Measurements from ENCODE around the gene ERCC6. TPM values are rescaled to one million over a fixed set of nuclear protein-coding genes. Genes with fewer than 3 reads are reported as not detected.

Gene ERCC6
- total RNA-seq = 10 to 100 TPM; 36.4 to 54.6 (median 52.6) TPM
- 35.0 TPM for total RNA-seq (2013)

GRCh38 chr10:49538381-49539319, at the start of gene ERCC6:
Gene ERCC6 (minus strand): TSS chr10:49539121.
- H3K27ac Mint-ChIP-seq = peak within 1 kb of the TSS; percentile 93 to 95
- WGBS (ENCODE audit: insufficient coverage) = 1% methylated on average over 75 of the region's 75 CpGs
- ATAC-seq (peak; percentile 92 to 98 (median 94)), DNase-seq (peak; percentile 91 to 99)
- H3K36me3 Mint-ChIP-seq = no peaks in the 10 kb centered on the region
- no peak for TF ChIP-seq CTCF (IDR thresholded peaks at IDR 0.05)
- H3K4me3 ChIP-seq (ENCODE audit: low read length) = peak within 1 kb of the TSS; percentile 89
- no peaks in the 10 kb centered on the region for H3K9me3 ChIP-seq (ENCODE audit: control insufficient read depth, insufficient read depth, low read length)
- H3K27me3 ChIP-seq (ENCODE audit: control insufficient read depth, insufficient read depth, low read length) = peaks cover 3% of the 10 kb centered on the region
- peak within 1 kb of the TSS; percentile 89 for H3K27ac ChIP-seq (ENCODE audit: low read length)
- H3K4me3 Mint-ChIP-seq = peak within 1 kb of the TSS; percentile 99
- peaks cover 42 to 46% of the 10 kb centered on the region in 2 donors for H3K4me1 Mint-ChIP-seq
- H3K27me3 Mint-ChIP-seq (ENCODE audit: low read depth in 2 of 2) = peaks cover 10 to 18% of the 10 kb centered on the region in 2 donors
- no peaks in the 10 kb centered on the region for H3K9me3 Mint-ChIP-seq
- intact Hi-C loops (cut with micrococcal nuclease) = no loop called here
- no peaks in the 10 kb centered on the region for H3K36me3 ChIP-seq (ENCODE audit: control insufficient read depth, insufficient read depth, low read length)
- H3K4me1 ChIP-seq (ENCODE audit: control insufficient read depth, insufficient read depth, low read length) = peaks cover 22% of the 10 kb centered on the region

GRCh38 chr10:49587981-49588380, 49.1 kb upstream of the ERCC6 start:
- TF ChIP-seq CTCF (IDR thresholded peaks at IDR 0.05) = no peak
- H3K4me1 ChIP-seq (ENCODE audit: control insufficient read depth, insufficient read depth, low read length) = no peaks in the 10 kb centered on the region
- Mint-ChIP-seq H3K9me3 (no peaks in the 10 kb centered on the region), H3K27me3 (ENCODE audit: low read depth in 2 of 2) (peaks cover 22 to 43% of the 10 kb centered on the region in 2 donors), H3K4me1 (peaks cover 1 to 2% of the 10 kb centered on the region in 2 donors), H3K4me3 (no peak overlapping the region), H3K36me3 (no peaks in the 10 kb centered on the region), H3K27ac (no peak overlapping the region)
- H3K4me3 ChIP-seq (ENCODE audit: low read length) = no peak overlapping the region
- no peak overlapping the region for H3K27ac ChIP-seq (ENCODE audit: low read length)
- ATAC-seq = no peak
- no peaks in the 10 kb centered on the region for H3K9me3 ChIP-seq (ENCODE audit: control insufficient read depth, insufficient read depth, low read length)
- intact Hi-C loops (cut with micrococcal nuclease) = no loop called here
- 86% methylated on average over 2 of the region's 4 CpGs for whole genome bisulfite sequencing (ENCODE audit: insufficient coverage)
- DNase-seq = no peak
- no peaks in the 10 kb centered on the region for H3K36me3 ChIP-seq (ENCODE audit: control insufficient read depth, insufficient read depth, low read length)
- peaks cover 3% of the 10 kb centered on the region for H3K27me3 ChIP-seq (ENCODE audit: control insufficient read depth, insufficient read depth, low read length)

- Mint-ChIP-seq H3K27me3 (ENCODE audit: low read depth in 2 of 2) (peaks cover 14 to 31% of the 10 kb centered on the region in 2 donors), H3K4me3 (no peak overlapping the region), H3K27ac (no peak overlapping the region), H3K36me3 (no peaks in the 10 kb centered on the region), H3K9me3 (no peaks in the 10 kb centered on the region), H3K4me1 (no peaks in the 10 kb centered on the region)
- H3K36me3 ChIP-seq (ENCODE audit: control insufficient read depth, insufficient read depth, low read length) = no peaks in the 10 kb centered on the region
- no peak overlapping the region for H3K27ac ChIP-seq (ENCODE audit: low read length)
- H3K27me3 ChIP-seq (ENCODE audit: control insufficient read depth, insufficient read depth, low read length) = no peaks in the 10 kb centered on the region
- ATAC-seq = no peak
- H3K4me1 ChIP-seq (ENCODE audit: control insufficient read depth, insufficient read depth, low read length) = no peaks in the 10 kb centered on the region
- H3K4me3 ChIP-seq (ENCODE audit: low read length) = no peak overlapping the region
- DNase-seq = no peak
- intact Hi-C loops (cut with micrococcal nuclease) = no loop called here
- TF ChIP-seq CTCF (IDR thresholded peaks at IDR 0.05) = no peak
- no peaks in the 10 kb centered on the region for H3K9me3 ChIP-seq (ENCODE audit: control insufficient read depth, insufficient read depth, low read length)
Measured at GRCh38 chr10:49585387-49585786, 46.5 kb upstream of the ERCC6 start.

All from natural killer cell (primary cell).